Measurements from ENCODE around the gene RPL22. TPM values are rescaled to one million over a fixed set of nuclear protein-coding genes. Genes with fewer than 3 reads are reported as not detected.

The RPL22 gene
- total RNA-seq, 4 donors from 2014 or later = 149 to 243 (median 178) TPM

DNA sequence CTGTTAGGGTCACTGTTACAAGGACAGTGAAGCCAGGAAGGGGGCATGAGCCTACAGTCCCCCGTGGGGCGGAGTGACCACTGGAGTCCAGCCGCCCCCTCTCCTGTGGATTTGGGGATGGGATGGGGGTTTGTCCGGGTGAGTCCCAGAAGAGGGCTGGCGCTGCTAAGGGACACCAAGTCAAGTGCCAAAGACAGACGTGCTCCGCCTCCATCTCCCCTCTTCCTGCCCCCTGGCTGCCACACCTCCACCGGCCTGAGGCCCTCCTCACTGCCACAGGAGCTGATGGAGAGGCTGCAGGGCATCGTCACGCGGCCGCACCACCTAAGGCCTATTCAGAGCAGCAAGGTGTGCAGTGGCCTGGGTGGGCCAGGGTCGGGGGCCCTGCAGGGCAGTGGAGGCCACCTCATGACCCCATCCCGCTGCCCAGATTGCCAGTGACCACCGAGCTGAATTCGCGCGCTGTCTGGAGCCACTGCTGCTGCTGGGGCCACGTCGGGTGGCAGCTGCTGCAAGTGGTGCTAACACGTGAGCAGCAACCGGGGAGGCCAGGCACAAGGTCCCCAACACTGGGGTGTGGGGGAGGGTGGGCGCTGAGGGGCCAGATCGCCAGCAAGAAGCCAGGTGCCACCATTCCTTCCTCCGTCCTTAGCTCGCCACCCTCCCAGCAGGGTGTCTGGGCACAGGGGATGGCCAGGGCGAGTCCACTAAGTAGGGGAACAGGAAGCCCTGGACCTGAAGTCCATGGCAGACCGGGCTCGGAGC is 11.4 kb upstream of the RPL22 start:
- TF ChIP-seq CTCF (IDR thresholded peaks at IDR 0.05; ENCODE audit: low read depth) = no peak

DNA sequence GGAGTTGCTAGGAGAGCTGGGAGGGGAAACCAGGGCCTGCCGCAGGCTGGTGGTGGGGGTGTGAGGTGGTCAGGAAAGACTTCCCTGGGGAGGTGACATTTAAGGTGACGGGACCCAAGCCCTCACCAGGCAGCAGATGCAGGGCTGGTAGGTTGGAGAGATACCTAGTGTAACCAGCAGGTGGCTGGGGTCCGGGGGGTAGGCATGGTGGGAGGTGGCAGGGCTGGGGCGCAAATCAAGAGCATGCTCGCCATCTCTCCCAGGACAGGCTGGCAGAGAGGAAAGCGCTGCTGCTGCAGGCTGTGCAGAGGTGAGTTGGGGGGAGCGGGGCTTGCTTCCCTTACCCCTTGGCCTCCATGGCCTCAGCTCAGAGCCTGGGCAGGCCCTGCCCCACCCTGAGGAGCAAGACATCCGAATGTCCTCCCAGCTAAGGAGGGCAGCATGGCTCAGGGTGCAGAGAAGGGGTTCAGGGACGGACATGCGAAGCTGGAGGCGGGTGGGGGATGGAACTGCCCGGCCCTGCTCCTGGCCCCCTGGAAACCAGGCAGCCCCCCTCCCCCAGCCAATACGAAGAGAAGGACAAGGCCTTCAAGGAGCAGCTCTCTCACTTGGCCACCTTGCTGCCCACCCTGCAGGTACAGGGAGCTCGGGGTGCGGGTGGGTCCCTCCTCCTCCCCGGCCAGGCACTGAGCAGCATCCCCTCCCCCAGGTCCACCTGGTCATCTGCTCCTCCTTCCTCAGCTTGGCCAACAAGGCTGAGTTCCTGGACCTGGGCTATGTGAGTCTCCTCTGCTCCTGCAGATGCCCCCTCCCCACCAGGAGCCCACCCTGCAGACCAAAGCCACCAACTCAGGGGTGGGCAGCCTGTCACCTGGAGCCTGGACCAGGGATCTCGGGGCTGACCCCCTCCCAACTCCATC is 10.5 kb upstream of the RPL22 start:
- no peak for TF ChIP-seq CTCF (IDR thresholded peaks at IDR 0.05; ENCODE audit: low read depth)

DNA sequence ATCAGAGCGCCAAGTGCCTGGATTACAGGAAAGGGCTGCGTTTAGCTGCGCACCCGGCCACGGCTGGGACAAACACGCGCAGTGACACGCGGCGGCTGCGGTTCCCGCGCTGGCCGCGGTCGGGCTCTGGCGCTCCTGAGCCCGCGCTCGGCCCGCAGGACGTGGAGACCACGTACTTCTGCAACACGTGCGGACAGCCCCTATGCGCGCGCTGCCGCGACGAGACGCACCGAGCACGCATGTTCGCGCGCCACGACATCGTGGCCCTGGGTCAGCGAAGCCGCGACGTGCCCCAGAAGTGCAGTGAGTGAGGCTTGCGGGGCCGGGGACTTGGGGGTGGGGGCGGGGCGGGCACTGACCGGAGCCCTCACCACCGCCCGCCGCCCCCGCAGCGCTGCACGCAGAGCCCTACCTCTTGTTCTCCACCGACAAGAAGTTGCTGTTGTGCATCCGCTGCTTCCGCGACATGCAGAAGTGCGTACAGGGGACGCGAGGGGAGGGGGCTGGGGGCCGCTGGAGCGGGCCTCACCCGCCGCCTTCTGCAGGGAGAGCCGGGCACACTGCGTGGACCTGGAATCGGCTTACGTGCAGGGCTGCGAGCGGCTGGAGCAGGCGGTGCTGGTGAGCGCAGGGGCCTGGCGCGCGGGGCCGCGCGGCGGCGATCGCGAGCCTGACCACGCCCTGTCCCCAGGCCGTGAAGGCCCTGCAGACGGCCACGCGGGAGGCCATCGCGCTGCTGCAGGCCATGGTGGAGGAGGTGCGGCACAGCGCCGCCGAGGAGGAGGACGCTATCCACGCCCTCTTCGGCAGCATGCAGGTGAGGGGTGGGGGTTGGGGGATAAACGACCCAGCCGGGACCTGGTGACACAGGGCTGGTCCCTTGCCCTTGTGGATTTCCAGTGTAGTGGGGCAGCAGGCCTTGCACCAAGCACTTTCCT is 9.6 kb upstream of the RPL22 start:
- TF ChIP-seq CTCF (IDR thresholded peaks at IDR 0.05; ENCODE audit: low read depth) = no peak

DNA sequence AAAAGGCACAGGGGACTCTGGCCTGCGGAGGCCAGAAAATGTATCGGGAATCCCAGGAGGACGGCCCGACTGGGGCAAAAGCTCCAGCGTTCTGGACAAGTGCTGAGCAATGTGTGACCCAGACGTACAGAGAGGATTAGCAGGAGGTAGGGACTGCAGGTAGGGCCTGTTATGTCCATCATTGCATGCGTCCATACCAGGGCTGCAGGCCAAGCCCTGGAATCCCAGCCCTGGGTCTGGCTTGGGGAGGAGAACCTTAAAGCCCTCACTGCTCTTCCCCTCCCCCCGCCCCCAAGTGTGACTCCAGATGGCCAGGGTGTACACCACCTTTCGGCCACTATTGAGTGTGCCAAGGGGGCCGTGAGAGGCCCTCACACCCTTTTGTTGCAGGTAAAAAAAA is 8.5 kb upstream of the RPL22 start:
- no peak for TF ChIP-seq CTCF (IDR thresholded peaks at IDR 0.05; ENCODE audit: low read depth)

GRCh38 chr1:6207075-6207885 is 7.9 kb upstream of the RPL22 start:
- TF ChIP-seq CTCF (IDR thresholded peaks at IDR 0.05; ENCODE audit: low read depth) = no peak

DNA sequence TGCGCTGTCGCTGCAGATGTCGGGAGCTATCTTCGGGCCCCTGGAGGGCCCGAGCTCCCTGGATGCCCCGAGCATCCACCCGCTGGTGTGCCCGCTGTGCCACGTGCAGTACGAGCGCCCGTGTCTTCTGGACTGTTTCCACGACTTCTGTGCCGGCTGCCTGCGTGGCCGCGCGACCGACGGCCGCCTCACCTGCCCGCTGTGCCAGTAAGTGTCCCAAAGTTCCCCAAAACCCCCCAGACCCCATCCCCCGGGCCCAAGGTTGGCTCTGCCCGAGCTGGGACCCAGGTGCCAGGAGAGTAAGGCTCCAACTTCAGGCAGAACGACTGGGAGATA is 7.1 kb upstream of the RPL22 start:
- no peak for TF ChIP-seq CTCF (IDR thresholded peaks at IDR 0.05; ENCODE audit: low read depth)

Measured in subcutaneous adipose tissue (tissue), 4 donors.